HG03060 (cell line): ENCODE results near the gene CCNG1.
"Not testable (repeated sequence)": the region's sequence is repeated elsewhere in the genome, so short reads cannot be mapped to it uniquely, and the experiment has no call there.

ENCODE experiments used
- ATAC-seq: cut with Tn5 transposase; IDR thresholded peaks from one replicate; pipeline ENCODE4 v1.9.1; 2021; ENCODE audit warnings: low read depth, moderate number of reproducible peaks; ENCODE audit not compliant: unreplicated experiment

The CCNG1 gene

GRCh38 chr5:163440954-163441353 is 3.6 kb downstream of the CCNG1 start:
- ATAC-seq: no peak

- no peak for ATAC-seq
These were observed 7.1 kb downstream of the CCNG1 start for GRCh38 chr5:163444526-163444925.

- ATAC-seq: no peak
These were observed 8.0 kb downstream of the CCNG1 start for GRCh38 chr5:163445345-163445744.

- no peak for ATAC-seq
These were observed 9.8 kb downstream of the CCNG1 start for GRCh38 chr5:163447191-163447590.

- ATAC-seq: no peak
These were observed 10.5 kb downstream of the CCNG1 start for GRCh38 chr5:163447875-163448274.

GRCh38 chr5:163448491-163448890 is 11.1 kb downstream of the CCNG1 start:
- ATAC-seq: no peak

GRCh38 chr5:163451489-163451888 is 14.1 kb downstream of the CCNG1 start:
- ATAC-seq: no peak

- no peak for ATAC-seq
These were observed 16.3 kb downstream of the CCNG1 start for GRCh38 chr5:163453705-163454104.

- ATAC-seq: not testable (repeated sequence)
These were observed 18.0 kb downstream of the CCNG1 start for GRCh38 chr5:163455406-163455805.

GRCh38 chr5:163456029-163456589 is 18.7 kb downstream of the CCNG1 start:
- ATAC-seq: no peak

- ATAC-seq: no peak
These were observed 19.4 kb downstream of the CCNG1 start for GRCh38 chr5:163456840-163457239.

- ATAC-seq: no peak
These were observed 21.5 kb downstream of the CCNG1 start for GRCh38 chr5:163458778-163459385.

GRCh38 chr5:163459462-163459818 is 22.0 kb downstream of the CCNG1 start:
- ATAC-seq: no peak

- peak; percentile 69 for ATAC-seq
These were observed 22.6 kb downstream of the CCNG1 start, which contains the start of gene NUDCD2 for GRCh38 chr5:163459819-163460561. Gene NUDCD2, minus strand, starts transcription at chr5:163460102. Its CDS starts 52 bp downstream, at chr5:163460050.

- no peak for ATAC-seq
These were observed 23.3 kb downstream of the CCNG1 start, which contains the start of gene HMMR for GRCh38 chr5:163460562-163461171. Gene HMMR, plus strand, starts transcription at chr5:163460632. Its CDS starts 61 bp downstream, at chr5:163460693.

GRCh38 chr5:163463063-163463435 is 25.7 kb downstream of the CCNG1 start:
- no peak for ATAC-seq

GRCh38 chr5:163467682-163468081 is 30.3 kb downstream of the CCNG1 start:
- ATAC-seq: no peak

GRCh38 chr5:163473635-163474243 is 36.3 kb downstream of the CCNG1 start:
- ATAC-seq: no peak

- no peak for ATAC-seq
These were observed 38.0 kb downstream of the CCNG1 start for GRCh38 chr5:163475411-163475810.

GRCh38 chr5:163478126-163478981 is 41.0 kb downstream of the CCNG1 start:
- no peak for ATAC-seq
